Measurements from ENCODE around the gene UBA1. TPM values are rescaled to one million over a fixed set of nuclear protein-coding genes. Genes with fewer than 3 reads are reported as not detected.
A peak's percentile ranks its signal among the peaks of the same experiment; 100 is the strongest.

Gene UBA1
- total and polyA plus RNA-seq, 10 of the 15 experiments (the other 5 are each of a cell fraction or from before 2014, with no cell fraction given), result 60.4 to 314 (median 216) TPM

- TF ChIP-seq POU2F2 (IDR thresholded peaks at IDR 0.05; ENCODE audit: borderline replicate concordance, low read depth, low read length), result peak; percentile 4; the same call in 1 of the 3 replicates
- no peak for TF ChIP-seq SMAD5 (IDR thresholded peaks at IDR 0.05; ENCODE audit: low read depth)
- peak; percentile 86 for TF ChIP-seq NBN (IDR thresholded peaks at IDR 0.05)
- TF ChIP-seq SREBF2 (IDR thresholded peaks at IDR 0.05; ENCODE audit: low read length), result no peak
- TF ChIP-seq IRF3 (IDR thresholded peaks at IDR 0.05), result no peak
- TF ChIP-seq SRF (IDR thresholded peaks at IDR 0.05; ENCODE audit: low read depth in 2 of 2, low read length in 2 of 2), result no peak
- TF ChIP-seq NKRF (conservative IDR thresholded peaks at IDR 0.05), result no peak
- TF ChIP-seq CBX3 (IDR thresholded peaks at IDR 0.05; ENCODE audit: borderline replicate concordance, low read depth), result no peak
- TF ChIP-seq LARP7 (IDR thresholded peaks at IDR 0.05), result no peak
- TF ChIP-seq CHD1 (IDR thresholded peaks at IDR 0.05; ENCODE audit: low read depth, low read length), result peak; percentile 90
- no peak for TF ChIP-seq NR2C2 (IDR thresholded peaks at IDR 0.05; ENCODE audit: borderline replicate concordance, control insufficient read depth, insufficient read length, low read depth)
- no peak for TF ChIP-seq FOXK2 (IDR thresholded peaks at IDR 0.05)
- TF ChIP-seq TCF7 (IDR thresholded peaks at IDR 0.05; ENCODE audit: borderline replicate concordance), result no peak
- TF ChIP-seq USF1 (IDR thresholded peaks at IDR 0.05; ENCODE audit: borderline replicate concordance, extremely low read length, insufficient read depth, low read depth, low read length), result no peak
- TF ChIP-seq BACH1 (IDR thresholded peaks at IDR 0.05; ENCODE audit: borderline replicate concordance), result peak; percentile 61; the same call in 1 of the 2 replicates
- TF ChIP-seq SIN3A (IDR thresholded peaks at IDR 0.05; ENCODE audit: low read depth, low read length), result no peak
- TF ChIP-seq CHD4 (IDR thresholded peaks at IDR 0.05), result no peak
- TF ChIP-seq POLR2AphosphoS2 (IDR thresholded peaks at IDR 0.05; ENCODE audit: low read depth, low read length), result no peak
- TF ChIP-seq CHD2 (IDR thresholded peaks at IDR 0.05; ENCODE audit: borderline replicate concordance, low read depth, low read length), result 0 out of 2 replicates have a peak, but pooled peaks have one; percentile 33
- TF ChIP-seq E2F4 (IDR thresholded peaks at IDR 0.05; ENCODE audit: low read depth, low read length), result no peak
- TF ChIP-seq SP1 (IDR thresholded peaks at IDR 0.05; ENCODE audit: low read depth, low read length), result peak; percentile 18
- TF ChIP-seq SMARCA5 (IDR thresholded peaks at IDR 0.05), result no peak
- TF ChIP-seq ZNF592 (IDR thresholded peaks at IDR 0.05), result no peak
Observed at GRCh38 chrX:47233333-47234113, 39.9 kb downstream of the UBA1 start (continued).

All from GM12878 (cell line).